H9 (cell line): ENCODE measurements around the gene OSBPL9. TPM values are rescaled to one million over a fixed set of nuclear protein-coding genes. Genes with fewer than 3 reads are reported as not detected.

Experiments
- DNase-seq: peaks from one replicate; pipeline ENCODE4 v3.0.0-alpha.2; 2017
- H2AFZ ChIP-seq: one replicate; pipeline ENCODE4 v1.6.1; 2013; ENCODE audit warnings: mild to moderate bottlenecking, low read length, control low read depth, moderate library complexity
- H2AK5ac ChIP-seq: 2 replicates; pipeline ENCODE4 v1.6.1; 2013; ENCODE audit warnings: low read length, control low read depth, mixed read lengths; ENCODE audit not compliant: insufficient read length
- H2BK120ac ChIP-seq: one replicate; pipeline ENCODE4 v1.6.1; 2013; ENCODE audit warnings: low read depth, mild to moderate bottlenecking, low read length, control low read depth, inconsistent platforms; ENCODE audit not compliant: poor library complexity, severe bottlenecking
- H2BK12ac ChIP-seq: 2 replicates; pipeline ENCODE4 v1.6.1; 2013; ENCODE audit warnings: low read length, control low read depth, mixed read lengths, low read depth; ENCODE audit not compliant: insufficient read length
- H2BK15ac ChIP-seq: 2 replicates; pipeline ENCODE4 v1.6.1; 2013; ENCODE audit warnings: low read depth, low read length, control low read depth
- H2BK20ac ChIP-seq: one replicate; pipeline ENCODE4 v1.6.1; 2013; ENCODE audit warnings: low read depth, mild to moderate bottlenecking, low read length, control low read depth, inconsistent platforms; ENCODE audit not compliant: poor library complexity, severe bottlenecking
- H2BK5ac ChIP-seq: 2 replicates; pipeline ENCODE4 v1.6.1; 2013; ENCODE audit warnings: low read length, control low read depth, mixed read lengths; ENCODE audit not compliant: insufficient read length
- H3K14ac ChIP-seq: 2 replicates; pipeline ENCODE4 v1.6.1; 2013; ENCODE audit warnings: low read length, control low read depth; ENCODE audit not compliant: insufficient read depth
- H3K18ac ChIP-seq: 2 replicates; pipeline ENCODE4 v1.6.1; 2013; ENCODE audit warnings: low read depth, mild to moderate bottlenecking, mixed read lengths, low read length, control low read depth; ENCODE audit not compliant: insufficient read length
- H3K23ac ChIP-seq: 2 replicates; pipeline ENCODE4 v1.6.1; 2013; ENCODE audit warnings: low read length, control low read depth, mixed read lengths, low read depth; ENCODE audit not compliant: insufficient read length
- H3K23me2 ChIP-seq: 2 replicates; pipeline ENCODE4 v1.6.1; 2013; ENCODE audit warnings: low read depth, mild to moderate bottlenecking, mixed read lengths, low read length, control low read depth; ENCODE audit not compliant: insufficient read length, poor library complexity, severe bottlenecking
- H3K27ac ChIP-seq: 2 replicates; pipeline ENCODE4 v1.5.1; 2013; ENCODE audit warnings: low read length, control low read depth, mixed read lengths, low read depth; ENCODE audit not compliant: insufficient read length
- H3K27me3 ChIP-seq: 2 replicates; pipeline ENCODE4 v1.6.1; 2013; ENCODE audit warnings: low read length, control low read depth, inconsistent platforms; ENCODE audit not compliant: insufficient read depth
- H3K4ac ChIP-seq: 2 replicates; pipeline ENCODE4 v1.6.1; 2013; ENCODE audit warnings: low read depth, mild to moderate bottlenecking, control low read depth, inconsistent platforms, low read length, moderate library complexity
- H3K4me1 ChIP-seq: 2 replicates; pipeline ENCODE4 v1.6.1; 2013; ENCODE audit warnings: low read length, control low read depth, inconsistent platforms; ENCODE audit not compliant: insufficient read depth
- H3K4me2 ChIP-seq: 2 replicates; pipeline ENCODE4 v1.6.1; 2013; ENCODE audit warnings: low read length, control low read depth, mixed read lengths; ENCODE audit not compliant: insufficient read length, insufficient read depth
- H3K56ac ChIP-seq: 2 replicates; pipeline ENCODE4 v1.6.1; 2013; ENCODE audit warnings: low read depth, mild to moderate bottlenecking, mixed read lengths, low read length, control low read depth; ENCODE audit not compliant: insufficient read length
- H3K79me1 ChIP-seq: 2 replicates; pipeline ENCODE4 v1.6.1; 2013; ENCODE audit warnings: low read depth, mild to moderate bottlenecking, moderate library complexity, low read length, control low read depth, inconsistent platforms; ENCODE audit not compliant: insufficient read depth, poor library complexity, severe bottlenecking
- H3K79me2 ChIP-seq: 2 replicates; pipeline ENCODE4 v1.6.1; 2013; ENCODE audit warnings: low read length, control low read depth, inconsistent platforms; ENCODE audit not compliant: insufficient read depth
- H3K9ac ChIP-seq: 2 replicates; pipeline ENCODE4 v1.6.1; 2013; ENCODE audit warnings: low read length, control low read depth, mixed read lengths; ENCODE audit not compliant: insufficient read length; ENCODE audit errors: extremely low read depth
- H3K9me3 ChIP-seq: one replicate; pipeline ENCODE4 v1.6.1; 2013; ENCODE audit warnings: low read depth, low read length, inconsistent platforms; ENCODE audit not compliant: control insufficient read depth
- H3T11ph ChIP-seq: one replicate; pipeline ENCODE4 v1.6.1; 2013; ENCODE audit warnings: mild to moderate bottlenecking, low read length, control low read depth, inconsistent platforms
- H4K20me1 ChIP-seq: one replicate; pipeline ENCODE4 v1.6.1; 2013; ENCODE audit not compliant: control insufficient read depth, insufficient read length, insufficient read depth
- H4K5ac ChIP-seq: 2 replicates; pipeline ENCODE4 v1.6.1; 2013; ENCODE audit warnings: low read depth, mild to moderate bottlenecking, mixed read lengths, low read length, control low read depth; ENCODE audit not compliant: insufficient read length
- H4K8ac ChIP-seq: replicated peaks from 2 replicates; pipeline ENCODE4 v1.6.1; 2013; ENCODE audit warnings: low read length, control low read depth, mixed read lengths, low read depth; ENCODE audit not compliant: insufficient read length
- H4K91ac ChIP-seq: 2 replicates; pipeline ENCODE4 v1.6.1; 2013; ENCODE audit warnings: low read depth, mild to moderate bottlenecking, moderate library complexity, mixed read lengths, low read length, control low read depth; ENCODE audit not compliant: insufficient read length
- H3K27ac Mint-ChIP-seq, 3 experiments: 2 replicates in 2 of 3; 3 replicates in 1 of 3; pipeline ENCODE4 v1.8.0; 2020 to 2021; ENCODE audit warnings: mixed read lengths in 3 of 3, mild to moderate bottlenecking in 1 of 3, moderate library complexity in 1 of 3
- H3K27me3 Mint-ChIP-seq: 2 replicates; pipeline ENCODE4 v1.8.0; 2021; ENCODE audit warnings: low read depth, mild to moderate bottlenecking, moderate library complexity, mixed read lengths
- H3K36me3 Mint-ChIP-seq, 3 experiments: 2 replicates in 2 of 3; 3 replicates in 1 of 3; pipeline ENCODE4 v1.8.0; 2020 to 2021; ENCODE audit warnings: low read depth in 3 of 3, mixed read lengths in 3 of 3; ENCODE audit not compliant: insufficient read depth in 1 of 3
- H3K4me1 Mint-ChIP-seq, 2 experiments: 2 replicates each; pipeline ENCODE4 v1.8.0; 2020; ENCODE audit warnings: mixed read lengths in 2 of 2
- H3K4me3 Mint-ChIP-seq, 2 experiments: 2 replicates in 1 of 2; 3 replicates in 1 of 2; pipeline ENCODE4 v1.8.0; 2020 to 2021; ENCODE audit warnings: mild to moderate bottlenecking in 2 of 2, mixed read lengths in 2 of 2, moderate library complexity in 1 of 2
- H3K9me3 Mint-ChIP-seq, 2 experiments: 2 replicates in 1 of 2; 3 replicates in 1 of 2; pipeline ENCODE4 v1.8.0; 2020; ENCODE audit warnings: mild to moderate bottlenecking in 2 of 2, mixed read lengths in 2 of 2, moderate library complexity in 1 of 2
- CTCF ChIP-seq: fragments of 200-600 bp; sonication (generic); conservative IDR thresholded peaks from 3 replicates; pipeline ENCODE4 v1.8.0; 2021; ENCODE audit warnings: antibody characterized with exemption, mild to moderate bottlenecking
- WGBS: extraction: QIAGEN DNeasy Blood & Tissue Kit; methylation state at CpG from one replicate; pipeline ENCODE4 v1.1.7; 2013; ENCODE audit warnings: missing lambda C conversion rate, low lambda C conversion rate, mixed read lengths; ENCODE audit not compliant: insufficient read length; ENCODE audit errors: extremely low coverage; 5-methylcytosine and 5-hydroxymethylcytosine counted together
- total RNA-seq: library from RNA; stranded (reverse); gene quantifications from 2 replicates; pipeline ENCODE4 v1.2.1, GENCODE V29; 2021

The OSBPL9 gene
- total RNA-seq, 1 experiment from 2014 or later: 76.7 TPM

GRCh38 chr1:51675177-51675780 lies 58.4 kb downstream of the OSBPL9 start:
- Histone ChIP-seq H3K14ac (no peak overlapping the region), H3K27ac (no peak overlapping the region), H2BK15ac (no peak overlapping the region), H2BK12ac (no peak overlapping the region), H3K23me2 (no peaks in the 10 kb centered on the region), H2BK5ac (no peak overlapping the region), H3K18ac (no peak overlapping the region), H3K4me2 (no peak overlapping the region), H3K27me3 (no peaks in the 10 kb centered on the region), H3K9ac (no peak overlapping the region), H4K20me1 (no peaks in the 10 kb centered on the region), H2AFZ (no peak overlapping the region), H3K79me2 (no peaks in the 10 kb centered on the region), H4K5ac (no peak overlapping the region), H3T11ph (no peak overlapping the region), H4K8ac (no peak overlapping the region), H3K9me3 (no peaks in the 10 kb centered on the region), H3K4me1 (peaks cover 4% of the 10 kb centered on the region; the same call in 1 of the 2 replicates), H3K79me1 (no peaks in the 10 kb centered on the region), H3K56ac (no peak overlapping the region), H4K91ac (no peak overlapping the region), H2AK5ac (no peak overlapping the region), H3K23ac (no peak overlapping the region), H3K4ac (no peak overlapping the region), H2BK120ac (no peak overlapping the region), H2BK20ac (no peak overlapping the region)
- TF ChIP-seq CTCF: no peak
- H3K4me1 Mint-ChIP-seq: no peaks in the 10 kb centered on the region
- H3K9me3 Mint-ChIP-seq: no peaks in the 10 kb centered on the region
- DNase-seq: no peak
- H3K4me3 Mint-ChIP-seq: no peak overlapping the region
- no CpG with 5 or more reads among the region's 2 CpGs for WGBS
- H3K27me3 Mint-ChIP-seq: no peaks in the 10 kb centered on the region
- H3K36me3 Mint-ChIP-seq: no peaks in the 10 kb centered on the region
- H3K27ac Mint-ChIP-seq: no peak overlapping the region; a peak in 1 of 7 replicates
